ENCODE data around the gene ZDHHC14.

ZDHHC14 gene

GRCh38 chr6:157682856-157683481 is 302.0 kb downstream of the ZDHHC14 start:
- TF ChIP-seq REST (IDR thresholded peaks at IDR 0.05; ENCODE audit: low read depth) (no peak), YY1 (IDR thresholded peaks at IDR 0.05; ENCODE audit: low read depth) (no peak), CREB1 (IDR thresholded peaks at IDR 0.05; ENCODE audit: low read depth) (no peak)

GRCh38 chr6:157683707-157684106 is 302.7 kb downstream of the ZDHHC14 start:
- TF ChIP-seq CEBPB (IDR thresholded peaks at IDR 0.05) (no peak), MAX (IDR thresholded peaks at IDR 0.05) (no peak), FOXM1 (IDR thresholded peaks at IDR 0.05; ENCODE audit: borderline replicate concordance, low read depth) (no peak), RAD21 (IDR thresholded peaks at IDR 0.05; ENCODE audit: low read depth) (no peak), TEAD4 (IDR thresholded peaks at IDR 0.05) (no peak)

GRCh38 chr6:157684620-157685299 is 303.8 kb downstream of the ZDHHC14 start:
- no peak for TF ChIP-seq TCF12 (IDR thresholded peaks at IDR 0.05; ENCODE audit: low read depth)
- no peak for TF ChIP-seq NFIC (IDR thresholded peaks at IDR 0.05)
- TF ChIP-seq REST (IDR thresholded peaks at IDR 0.05; ENCODE audit: low read depth), result no peak
- TF ChIP-seq FOXM1 (IDR thresholded peaks at IDR 0.05; ENCODE audit: borderline replicate concordance, low read depth), result no peak
- TF ChIP-seq CEBPB (IDR thresholded peaks at IDR 0.05), result no peak
- no peak for TF ChIP-seq TAF1 (IDR thresholded peaks at IDR 0.05; ENCODE audit: low read depth)
- no peak for TF ChIP-seq EGR1 (IDR thresholded peaks at IDR 0.05)
- TF ChIP-seq YY1 (IDR thresholded peaks at IDR 0.05; ENCODE audit: low read depth), result no peak
- no peak for TF ChIP-seq EP300 (IDR thresholded peaks at IDR 0.05; ENCODE audit: borderline replicate concordance)
- no peak for TF ChIP-seq USF1 (IDR thresholded peaks at IDR 0.05)
- no peak for TF ChIP-seq ZBTB7A (IDR thresholded peaks at IDR 0.05; ENCODE audit: low read depth)

GRCh38 chr6:157685596-157686280 is 304.7 kb downstream of the ZDHHC14 start:
- TF ChIP-seq TCF12 (IDR thresholded peaks at IDR 0.05; ENCODE audit: low read depth), result no peak
- TF ChIP-seq RAD21 (IDR thresholded peaks at IDR 0.05; ENCODE audit: low read depth), result no peak
- no peak for TF ChIP-seq TAF1 (IDR thresholded peaks at IDR 0.05; ENCODE audit: low read depth)
- no peak for TF ChIP-seq MAX (IDR thresholded peaks at IDR 0.05)
- TF ChIP-seq TEAD4 (IDR thresholded peaks at IDR 0.05), result no peak
- no peak for TF ChIP-seq EGR1 (IDR thresholded peaks at IDR 0.05)
- no peak for TF ChIP-seq REST (IDR thresholded peaks at IDR 0.05; ENCODE audit: low read depth)
- TF ChIP-seq NFIC (IDR thresholded peaks at IDR 0.05), result no peak
- TF ChIP-seq YY1 (IDR thresholded peaks at IDR 0.05; ENCODE audit: low read depth), result no peak
- no peak for TF ChIP-seq FOXM1 (IDR thresholded peaks at IDR 0.05; ENCODE audit: borderline replicate concordance, low read depth)
- no peak for TF ChIP-seq CREB1 (IDR thresholded peaks at IDR 0.05; ENCODE audit: low read depth)
- TF ChIP-seq EP300 (IDR thresholded peaks at IDR 0.05; ENCODE audit: borderline replicate concordance), result no peak
- no peak for TF ChIP-seq CEBPB (IDR thresholded peaks at IDR 0.05)
- TF ChIP-seq USF1 (IDR thresholded peaks at IDR 0.05), result no peak
- TF ChIP-seq ZBTB7A (IDR thresholded peaks at IDR 0.05; ENCODE audit: low read depth), result no peak
